ENCODE results near the gene COG5.

Gene COG5

DNA sequence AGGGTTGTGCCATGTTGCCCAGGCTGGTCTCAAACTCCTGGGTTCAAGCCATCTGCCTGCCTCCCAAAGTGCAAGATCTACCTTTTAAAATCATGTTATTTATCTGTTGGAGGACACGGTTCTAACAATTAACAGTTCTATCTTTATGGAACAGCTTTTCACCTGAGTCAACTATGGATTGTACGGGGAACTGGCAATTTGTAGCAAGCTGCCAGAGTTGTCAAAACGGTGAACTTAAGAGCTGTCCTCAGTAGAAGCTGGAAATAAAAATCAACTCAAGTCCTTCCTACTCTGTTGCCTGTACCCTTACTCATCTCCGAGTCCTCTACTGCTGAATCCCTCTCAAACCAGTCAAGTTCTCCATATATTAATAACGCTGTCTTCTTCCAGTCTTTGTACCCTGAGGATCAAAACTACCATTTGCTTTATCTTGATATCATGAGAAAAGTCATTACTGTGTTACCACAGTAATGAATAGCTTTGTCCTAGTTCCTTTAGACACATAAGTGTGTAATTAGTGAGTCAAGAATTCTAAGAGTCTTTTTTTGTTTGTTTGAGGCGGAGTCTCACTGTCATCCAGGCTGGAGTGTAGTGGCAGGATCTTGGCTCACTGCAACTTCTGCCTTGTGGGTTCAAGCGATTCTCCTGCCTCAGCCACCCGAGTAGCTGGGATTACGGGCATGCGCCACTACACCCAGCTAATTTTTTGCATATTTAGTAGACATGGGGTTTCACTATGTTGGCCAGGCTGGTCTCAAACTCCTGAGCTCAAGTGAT is 366.7 kb downstream of the COG5 start:
- DNase-seq (ENCODE audit: low read depth in 1 of 2, low spot score in 1 of 2) = no peak
- no peak for TF ChIP-seq POLR2AphosphoS5 (IDR thresholded peaks at IDR 0.05; ENCODE audit: low read depth)
- no peak for TF ChIP-seq GABPA (IDR thresholded peaks at IDR 0.05; ENCODE audit: low read depth)
- TF ChIP-seq, protein P1, sequence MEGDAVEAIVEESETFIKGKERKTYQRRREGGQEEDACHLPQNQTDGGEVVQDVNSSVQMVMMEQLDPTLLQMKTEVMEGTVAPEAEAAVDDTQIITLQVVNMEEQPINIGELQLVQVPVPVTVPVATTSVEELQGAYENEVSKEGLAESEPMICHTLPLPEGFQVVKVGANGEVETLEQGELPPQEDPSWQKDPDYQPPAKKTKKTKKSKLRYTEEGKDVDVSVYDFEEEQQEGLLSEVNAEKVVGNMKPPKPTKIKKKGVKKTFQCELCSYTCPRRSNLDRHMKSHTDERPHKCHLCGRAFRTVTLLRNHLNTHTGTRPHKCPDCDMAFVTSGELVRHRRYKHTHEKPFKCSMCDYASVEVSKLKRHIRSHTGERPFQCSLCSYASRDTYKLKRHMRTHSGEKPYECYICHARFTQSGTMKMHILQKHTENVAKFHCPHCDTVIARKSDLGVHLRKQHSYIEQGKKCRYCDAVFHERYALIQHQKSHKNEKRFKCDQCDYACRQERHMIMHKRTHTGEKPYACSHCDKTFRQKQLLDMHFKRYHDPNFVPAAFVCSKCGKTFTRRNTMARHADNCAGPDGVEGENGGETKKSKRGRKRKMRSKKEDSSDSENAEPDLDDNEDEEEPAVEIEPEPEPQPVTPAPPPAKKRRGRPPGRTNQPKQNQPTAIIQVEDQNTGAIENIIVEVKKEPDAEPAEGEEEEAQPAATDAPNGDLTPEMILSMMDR (IDR thresholded peaks at IDR 0.05; ENCODE audit: insufficient read depth, low read length) = no peak
- no peak for TF ChIP-seq REST (IDR thresholded peaks at IDR 0.05; ENCODE audit: insufficient replicate concordance, low read depth)
- no peak for TF ChIP-seq SPI1 (IDR thresholded peaks at IDR 0.05; ENCODE audit: borderline replicate concordance, low read depth)
- H3K27me3 ChIP-seq (ENCODE audit: insufficient read depth, poor library complexity, severe bottlenecking) = no peaks in the 10 kb centered on the region
- H3K27ac ChIP-seq (replicated peaks) = no peak overlapping the region
- no peak overlapping the region for H3K4me3 ChIP-seq (replicated peaks; ENCODE audit: insufficient read depth, low read length)

GRCh38 chr7:107194052-107194451 is 369.7 kb downstream of the COG5 start:
- Histone ChIP-seq H3K4me3 (replicated peaks; ENCODE audit: insufficient read depth, low read length) (no peak overlapping the region), H3K27me3 (ENCODE audit: insufficient read depth, poor library complexity, severe bottlenecking) (no peaks in the 10 kb centered on the region), H3K27ac (replicated peaks) (no peak overlapping the region)
- no peak for DNase-seq (ENCODE audit: low read depth in 1 of 2, low spot score in 1 of 2)
- TF ChIP-seq SPI1 (IDR thresholded peaks at IDR 0.05; ENCODE audit: borderline replicate concordance, low read depth) (no peak), POLR2AphosphoS5 (IDR thresholded peaks at IDR 0.05; ENCODE audit: low read depth) (no peak), REST (IDR thresholded peaks at IDR 0.05; ENCODE audit: insufficient replicate concordance, low read depth) (no peak), GABPA (IDR thresholded peaks at IDR 0.05; ENCODE audit: low read depth) (no peak)
- TF ChIP-seq, protein P1 (IDR thresholded peaks at IDR 0.05; ENCODE audit: insufficient read depth, low read length) = no peak

GRCh38 chr7:107190090-107190489 is 373.6 kb downstream of the COG5 start:
- no peak overlapping the region for H3K4me3 ChIP-seq (replicated peaks; ENCODE audit: insufficient read depth, low read length)
- TF ChIP-seq GABPA (IDR thresholded peaks at IDR 0.05; ENCODE audit: low read depth) = no peak
- TF ChIP-seq REST (IDR thresholded peaks at IDR 0.05; ENCODE audit: insufficient replicate concordance, low read depth) = no peak
- no peak for TF ChIP-seq POLR2AphosphoS5 (IDR thresholded peaks at IDR 0.05; ENCODE audit: low read depth)
- TF ChIP-seq, protein P1 (IDR thresholded peaks at IDR 0.05; ENCODE audit: insufficient read depth, low read length) = no peak
- H3K27ac ChIP-seq (replicated peaks) = no peak overlapping the region
- no peaks in the 10 kb centered on the region for H3K27me3 ChIP-seq (ENCODE audit: insufficient read depth, poor library complexity, severe bottlenecking)
- no peak for DNase-seq (ENCODE audit: low read depth in 1 of 2, low spot score in 1 of 2)
